Measurements from ENCODE around the gene IFITM5.
"Not testable (repeated sequence)": the region's sequence is repeated elsewhere in the genome, so short reads cannot be mapped to it uniquely, and the experiment has no call there.

IFITM5 gene

GRCh38 chr11:327581-327923 lies 28.2 kb upstream of the IFITM5 start:
- no peak for DNase-seq

- DNase-seq, result no peak
Observed at GRCh38 chr11:326842-327580, 27.7 kb upstream of the IFITM5 start.

GRCh38 chr11:326592-326841 lies 27.2 kb upstream of the IFITM5 start:
- DNase-seq, result no peak

- no peak for DNase-seq
Observed at GRCh38 chr11:325796-326591, 26.7 kb upstream of the IFITM5 start.

- DNase-seq, result not testable (repeated sequence)
Observed at GRCh38 chr11:324593-325517, 25.5 kb upstream of the IFITM5 start.

- no peak for DNase-seq
Observed at GRCh38 chr11:324156-324555, 24.8 kb upstream of the IFITM5 start.

GRCh38 chr11:319888-320273 lies 20.6 kb upstream of the IFITM5 start:
- DNase-seq, result not testable (repeated sequence)

GRCh38 chr11:319121-319887 lies 20.0 kb upstream of the IFITM5 start:
- DNase-seq, result not testable (repeated sequence)

- DNase-seq, result not testable (repeated sequence)
Observed at GRCh38 chr11:318405-319120, 19.2 kb upstream of the IFITM5 start.

- not testable (repeated sequence) for DNase-seq
Observed at GRCh38 chr11:317668-318404, 18.5 kb upstream of the IFITM5 start.

- DNase-seq, result no peak
Observed at GRCh38 chr11:316891-317301, 17.6 kb upstream of the IFITM5 start.

- DNase-seq, result no peak
Observed at GRCh38 chr11:316031-316701, 16.8 kb upstream of the IFITM5 start.

GRCh38 chr11:315516-315994 lies 16.2 kb upstream of the IFITM5 start:
- no peak for DNase-seq

- no peak for DNase-seq
Observed at GRCh38 chr11:315051-315481, 15.7 kb upstream of the IFITM5 start.

- DNase-seq, result not testable (repeated sequence)
Observed at GRCh38 chr11:314554-314875, 15.2 kb upstream of the IFITM5 start.

GRCh38 chr11:313787-314553 lies 14.6 kb upstream of the IFITM5 start, which contains the start of gene IFITM1:
TSS of gene IFITM1 (plus strand) at chr11:314040. CDS start at chr11:314171, 131 bp downstream.
- no peak for DNase-seq

- DNase-seq, result no peak
Observed at GRCh38 chr11:313304-313786, 14.0 kb upstream of the IFITM5 start.

GRCh38 chr11:312092-312816 lies 12.9 kb upstream of the IFITM5 start:
- no peak for DNase-seq
